IMR-90 (cell line): ENCODE measurements around the gene NFASC. TPM values are rescaled to one million over a fixed set of nuclear protein-coding genes. Genes with fewer than 3 reads are reported as not detected.
A peak's percentile ranks its signal among the peaks of the same experiment; 100 is the strongest.

Source experiments
- ATAC-seq: fragments of 200-7000 bp; cut with Tn5 transposase; 2 replicates; pipeline ENCODE4 v1.9.1; 2020; ENCODE audit warnings: low read depth, mild to moderate bottlenecking, moderate library complexity
- BruUV-seq: library from RNA; stranded (reverse); fragments of 400-500 nt; replicated peaks from 2 replicates; lab custom pipeline; 2021; lab: Mats Ljungman, UMichigan
- CTCF ChIA-PET: fragments of 300-600 bp; formaldehyde crosslinking; extraction: SDS; loops from one replicate; lab custom pipeline; 2021; ENCODE audit warnings: antibody characterized with exemption; lab: Yijun Ruan, JAX
- POLR2A ChIA-PET: fragments of 300-600 bp; sonication (Branson Sonifier 250); formaldehyde crosslinking; loops from one replicate; lab custom pipeline; 2022; ENCODE audit warnings: antibody characterized with exemption; ENCODE audit not compliant: unreplicated experiment; lab: Charles Lee
- DNase-seq: peaks from one replicate; pipeline ENCODE4 v3.0.0; 2013
- H2AFZ ChIP-seq: replicated peaks from 2 replicates; pipeline ENCODE3; 2013; ENCODE audit warnings: low read length, mild to moderate bottlenecking; ENCODE audit not compliant: poor library complexity
- H2AK5ac ChIP-seq: 2 replicates; pipeline ENCODE4 v1.6.1; 2013; ENCODE audit warnings: low read depth, low read length, inconsistent platforms
- H2AK9ac ChIP-seq: replicated peaks from 2 replicates; pipeline ENCODE3; 2013; ENCODE audit warnings: mild to moderate bottlenecking, low read depth, low read length, moderate library complexity; ENCODE audit not compliant: poor library complexity
- H2BK120ac ChIP-seq: 2 replicates; pipeline ENCODE4 v1.6.1; 2013; ENCODE audit warnings: low read depth, low read length, inconsistent platforms
- H2BK15ac ChIP-seq: 3 replicates; pipeline ENCODE4 v1.6.1; 2013; ENCODE audit warnings: low read depth, low read length, inconsistent platforms
- H2BK20ac ChIP-seq: 2 replicates; pipeline ENCODE4 v1.6.1; 2013; ENCODE audit warnings: low read depth, mild to moderate bottlenecking, inconsistent platforms, low read length, moderate library complexity
- H2BK5ac ChIP-seq: 2 replicates; pipeline ENCODE4 v1.6.1; 2013; ENCODE audit warnings: mild to moderate bottlenecking, low read depth, low read length, inconsistent platforms; ENCODE audit not compliant: poor library complexity, severe bottlenecking
- H3K14ac ChIP-seq: replicated peaks from 2 replicates; pipeline ENCODE4 v1.6.1; 2013; ENCODE audit warnings: low read depth, low read length, inconsistent platforms
- H3K18ac ChIP-seq: 2 replicates; pipeline ENCODE4 v1.6.1; 2013; ENCODE audit warnings: low read depth, low read length, control low read depth
- H3K23ac ChIP-seq: 2 replicates; pipeline ENCODE4 v1.6.1; 2013; ENCODE audit warnings: low read depth, low read length, inconsistent platforms
- H3K27ac ChIP-seq: 2 replicates; pipeline ENCODE4 v1.5.1; 2013; ENCODE audit warnings: mild to moderate bottlenecking, control low read depth, low read length; ENCODE audit not compliant: insufficient read depth
- H3K27me3 ChIP-seq: 2 replicates; pipeline ENCODE4 v1.6.1; 2013; ENCODE audit warnings: low read length; ENCODE audit not compliant: control insufficient read depth, insufficient read depth
- H3K36me3 ChIP-seq: 2 replicates; pipeline ENCODE4 v1.6.1; 2013; ENCODE audit warnings: low read length, mixed read lengths; ENCODE audit not compliant: control insufficient read depth, insufficient read depth
- H3K4ac ChIP-seq: 2 replicates; pipeline ENCODE4 v1.6.1; 2013; ENCODE audit warnings: low read depth, low read length, inconsistent platforms
- H3K4me1 ChIP-seq: 2 replicates; pipeline ENCODE4 v1.6.1; 2013; ENCODE audit warnings: low read length, mixed read lengths; ENCODE audit not compliant: control insufficient read depth, insufficient read depth
- H3K4me2 ChIP-seq: 2 replicates; pipeline ENCODE4 v1.6.1; 2013; ENCODE audit warnings: low read depth, mild to moderate bottlenecking, control low read depth, low read length, moderate library complexity
- H3K4me3 ChIP-seq: 2 replicates; pipeline ENCODE4 v1.5.1; 2013; ENCODE audit warnings: low read depth, mild to moderate bottlenecking, control low read depth, low read length, moderate library complexity; ENCODE audit not compliant: insufficient read depth
- H3K56ac ChIP-seq: 2 replicates; pipeline ENCODE4 v1.6.1; 2013; ENCODE audit warnings: low read length, inconsistent platforms; ENCODE audit not compliant: insufficient read depth; ENCODE audit errors: extremely low read depth
- H3K79me1 ChIP-seq, 2 experiments: 2 replicates each; pipeline ENCODE4 v1.6.1; 2013; ENCODE audit warnings: low read length in 2 of 2, inconsistent platforms in 1 of 2, low read depth in 1 of 2
- H3K9ac ChIP-seq: 2 replicates; pipeline ENCODE4 v1.6.1; 2013; ENCODE audit warnings: low read depth, low read length, control low read depth
- H3K9me1 ChIP-seq: 2 replicates; pipeline ENCODE4 v1.6.1; 2013; ENCODE audit warnings: low read length, inconsistent platforms; ENCODE audit not compliant: insufficient read depth
- H3K9me3 ChIP-seq: 2 replicates; pipeline ENCODE4 v1.6.1; 2013; ENCODE audit warnings: low read length; ENCODE audit not compliant: control insufficient read depth, insufficient read depth
- H4K20me1 ChIP-seq: 2 replicates; pipeline ENCODE4 v1.6.1; 2013; ENCODE audit warnings: low read length, inconsistent platforms; ENCODE audit not compliant: insufficient read depth
- H4K5ac ChIP-seq: 2 replicates; pipeline ENCODE4 v1.6.1; 2013; ENCODE audit warnings: mild to moderate bottlenecking, low read depth, low read length, control low read depth
- H4K8ac ChIP-seq, 2 experiments: 2 replicates each; pipeline ENCODE4 v1.6.1; 2013; ENCODE audit warnings: low read depth in 2 of 2, low read length in 2 of 2, control low read depth in 1 of 2, inconsistent platforms in 1 of 2
- H4K91ac ChIP-seq: 2 replicates; pipeline ENCODE4 v1.6.1; 2013; ENCODE audit warnings: low read depth, low read length, inconsistent platforms; ENCODE audit not compliant: insufficient read depth
- ELK1 ChIP-seq: fragments of 150-350 bp; IDR thresholded peaks from 2 replicates; pipeline ENCODE4 v1.6.1; 2016; ENCODE audit warnings: low read depth, mild to moderate bottlenecking, low read length, moderate library complexity, borderline replicate concordance
- FOS ChIP-seq: fragments of 150-350 bp; IDR thresholded peaks from 2 replicates; pipeline ENCODE4 v1.6.1; 2016; ENCODE audit warnings: low read depth, low read length
- MAZ ChIP-seq: IDR thresholded peaks from 2 replicates; pipeline ENCODE4 v1.6.1; 2012; ENCODE audit warnings: low read depth, mild to moderate bottlenecking, low read length, improper control_type of control experiment, moderate library complexity, borderline replicate concordance
- RAD21 ChIP-seq: IDR thresholded peaks from 2 replicates; pipeline ENCODE4 v1.6.1; 2012; ENCODE audit warnings: low read length, improper control_type of control experiment
- RCOR1 ChIP-seq: IDR thresholded peaks from 2 replicates; pipeline ENCODE4 v1.6.1; 2012; ENCODE audit warnings: mild to moderate bottlenecking, low read length, improper control_type of control experiment; ENCODE audit not compliant: insufficient replicate concordance
- RFX5 ChIP-seq: IDR thresholded peaks from 2 replicates; pipeline ENCODE4 v1.8.0; 2012; ENCODE audit warnings: low read depth, mild to moderate bottlenecking, low read length, moderate library complexity
- SMC3 ChIP-seq: fragments of 150-350 bp; IDR thresholded peaks from 2 replicates; pipeline ENCODE4 v1.6.1; 2016; ENCODE audit warnings: low read depth, mild to moderate bottlenecking, antibody characterized with exemption, low read length, moderate library complexity
- WGBS, 2 experiments: methylation state at CpG; one replicate each; pipeline versions ENCODE4 v1.1.5 to v1.1.7; 2013; ENCODE audit warnings: missing lambda C conversion rate in 2 of 2; ENCODE audit not compliant: insufficient read length in 1 of 2; ENCODE audit errors: extremely low coverage in 2 of 2; 5-methylcytosine and 5-hydroxymethylcytosine counted together
- dilution Hi-C: fragments of 300-500 bp; cut with HindIII; formaldehyde crosslinking; loops from one replicate; pipeline ENCODE4 v1.14.3; 2018; ENCODE audit warnings: low sequenced_read_pairs; ENCODE audit not compliant: unreplicated experiment
- in situ Hi-C: fragments of 300-500 bp; cut with MboI; formaldehyde crosslinking; loops from 3 replicates; pipeline ENCODE4 v1.14.3; 2019; ENCODE audit warnings: low sequenced_read_pairs, inconsistent platforms, mixed read lengths
- intact Hi-C: fragments of 100-400 bp; cut with micrococcal nuclease; formaldehyde crosslinking; loops from 2 replicates; pipeline ENCODE4 v1.10.0; 2022
- polyA plus RNA-seq, 3 experiments: library from polyadenylated mRNA; depleted of rRNA; stranded (reverse); fragments of >200 nt; gene quantifications; 2 replicates each; pipeline ENCODE4 v1.2.3, GENCODE V29; 2012; ENCODE audit warnings: low replicate concordance in 1 of 3
- total RNA-seq: library from RNA; depleted of rRNA; stranded (reverse); fragments of >200 nt; gene quantifications from 2 replicates; pipeline ENCODE4 v1.2.3, GENCODE V29; 2012

NFASC gene
- total and polyA plus RNA-seq, 2 of the 4 experiments (the other 2 are of a cell fraction): 0.18 to 0.79 TPM

- no peaks in the 10 kb centered on the region for H3K4me1 ChIP-seq
- no peak overlapping the region for H2BK120ac ChIP-seq
- in situ Hi-C loops: no loop called here
- dilution Hi-C loops: no loop called here
- H4K91ac ChIP-seq: no peak overlapping the region
- peaks cover 17% of the 10 kb centered on the region for H3K27me3 ChIP-seq
- DNase-seq (no peak), ATAC-seq (peak; percentile 92)
- intact Hi-C loops: no loop called here
- H3K4me2 ChIP-seq: no peak overlapping the region
- no peak overlapping the region for H4K8ac ChIP-seq
- H2AK9ac ChIP-seq: no peak overlapping the region
- no peaks in the 10 kb centered on the region for H3K79me1 ChIP-seq
- no peak overlapping the region for H3K23ac ChIP-seq
- H2AFZ ChIP-seq: peak overlapping the region; percentile 60
- WGBS, 2 experiments: 2% methylated on average over 12 of the region's 53 CpGs; no CpG with 5 or more reads in 1 of the 2 experiments
- no peak overlapping the region for H2AK5ac ChIP-seq
- no peak overlapping the region for H3K27ac ChIP-seq
- no peak overlapping the region for H2BK15ac ChIP-seq
- H3K4me3 ChIP-seq: no peak overlapping the region
- H4K20me1 ChIP-seq: 0 out of 2 replicates have a peak, but pooled peaks cover 3% of the 10 kb centered on the region
- ChIA-PET CTCF (interaction anchor here (1.1 kb wide), 1 partner anchor 21 kb away, joined by 3 read pairs; no protein-coding TSS in a partner anchor), POLR2A (no interaction called here)
- no peak for TF ChIP-seq RAD21
- TF ChIP-seq MAZ: no peak
- no peak for TF ChIP-seq ELK1
- no peak for TF ChIP-seq RCOR1
- no peak for TF ChIP-seq RFX5
- TF ChIP-seq FOS: no peak
- TF ChIP-seq SMC3: no peak
- no peak overlapping the region for H4K5ac ChIP-seq
- no peak overlapping the region for H2BK20ac ChIP-seq
- H3K14ac ChIP-seq: no peak overlapping the region
- no peak overlapping the region for H3K4ac ChIP-seq
- no peak overlapping the region for H3K56ac ChIP-seq
- H3K9me3 ChIP-seq: no peaks in the 10 kb centered on the region
- H3K9ac ChIP-seq: no peak overlapping the region
- no peaks in the 10 kb centered on the region for H3K9me1 ChIP-seq
- no peaks in the 10 kb centered on the region for H3K36me3 ChIP-seq
- no peak overlapping the region for H2BK5ac ChIP-seq
- no TSS peak for BruUV-seq
- no peak overlapping the region for H3K18ac ChIP-seq
Observed at GRCh38 chr1:204828352-204828850, 42.3 kb upstream of the NFASC start.
